HepG2 (cell line): ENCODE results near the gene IPPK. TPM values are rescaled to one million over a fixed set of nuclear protein-coding genes. Genes with fewer than 3 reads are reported as not detected.

Source experiments
- ATAC-seq: fragments of 200-7000 bp; cut with Tn5 transposase; 3 replicates; pipeline ENCODE4 v1.9.1; 2020; ENCODE audit warnings: mild to moderate bottlenecking, moderate library complexity
- BruUV-seq: library from RNA; stranded (reverse); fragments of 400-500 nt; replicated peaks from 2 replicates; lab custom pipeline; 2021; lab: Mats Ljungman, UMichigan
- CTCF ChIA-PET: fragments of 300-600 bp; formaldehyde crosslinking; extraction: SDS; loops from one replicate; lab custom pipeline; 2021; ENCODE audit warnings: low total read pairs, inconsistent platforms, low intra/inter-chr PET ratio; lab: Yijun Ruan, JAX
- POLR2A ChIA-PET: fragments of 350-600 bp; sonication (Branson Sonifier 250); formaldehyde crosslinking; loops from one replicate; lab custom pipeline; 2020; ENCODE audit warnings: antibody characterized with exemption, inconsistent platforms; lab: Yijun Ruan, JAX
- DNase-seq: peaks from one replicate; pipeline ENCODE4 v3.0.0-alpha.2; 2015; ENCODE audit warnings: low spot score
- FAIRE-seq: peaks from 3 replicates; lab custom pipeline; 2011; peaks lifted over from hg19 to GRCh38; lab: Jason Lieb, UNC
- H2AFZ ChIP-seq: one replicate; pipeline ENCODE4 v1.6.1; 2011; ENCODE audit warnings: low read length, inconsistent platforms
- H3K27ac ChIP-seq: fragments of 300-600 bp; 3 replicates; pipeline ENCODE4 v1.8.0; 2011; ENCODE audit warnings: mixed run types, mild to moderate bottlenecking, mixed read lengths, low read length, inconsistent platforms; ENCODE audit not compliant: insufficient read depth; ENCODE audit errors: extremely low read length
- H3K27me3 ChIP-seq, 2 experiments: fragments of 200-600 bp in 1 of 2; 2 replicates in 1 of 2; 3 replicates in 1 of 2; pipeline versions ENCODE4 v1.6.0 to v1.8.0; 2011; ENCODE audit warnings: low read length in 2 of 2, mild to moderate bottlenecking in 2 of 2, moderate library complexity in 2 of 2, inconsistent platforms in 1 of 2; ENCODE audit not compliant: insufficient read depth in 2 of 2, control insufficient read depth in 1 of 2
- H3K36me3 ChIP-seq, 2 experiments: fragments of 200-600 bp in 1 of 2; replicated peaks in 1 of 2; 2 replicates in 1 of 2; 3 replicates in 1 of 2; pipeline versions ENCODE4 v1.5.1 to v1.8.0; 2011; ENCODE audit warnings: low read length in 2 of 2, inconsistent platforms in 1 of 2; ENCODE audit not compliant: insufficient read depth in 2 of 2, control insufficient read depth in 1 of 2
- H3K4me1 ChIP-seq: 2 replicates; pipeline ENCODE4 v1.5.1; 2012; ENCODE audit warnings: low read length, inconsistent platforms; ENCODE audit not compliant: insufficient read depth
- H3K4me2 ChIP-seq: 2 replicates; pipeline ENCODE4 v1.6.0; 2011; ENCODE audit warnings: low read depth, low read length, inconsistent platforms
- H3K4me3 ChIP-seq, 3 experiments: fragments of 200-600 bp in 1 of 3; sonication (generic), shearing (Covaris generic) in 1 of 3; replicated peaks in 1 of 3; 2 replicates each; pipeline ENCODE4 v1.5.1; 2011 to 2016; ENCODE audit warnings: low read length in 3 of 3, inconsistent platforms in 2 of 3, low read depth in 2 of 3, mild to moderate bottlenecking in 2 of 3, control low read depth in 1 of 3, mixed read lengths in 1 of 3; ENCODE audit not compliant: insufficient read depth in 1 of 3
- H3K79me2 ChIP-seq: one replicate; pipeline ENCODE4 v1.6.1; 2011; ENCODE audit warnings: low read length, inconsistent platforms; ENCODE audit not compliant: insufficient read depth
- H3K9ac ChIP-seq: 2 replicates; pipeline ENCODE4 v1.6.0; 2011; ENCODE audit warnings: mild to moderate bottlenecking, low read depth, low read length, inconsistent platforms; ENCODE audit not compliant: insufficient read depth
- H3K9me3 ChIP-seq: 2 replicates; pipeline ENCODE4 v1.5.1; 2012; ENCODE audit warnings: mild to moderate bottlenecking, low read length
- H4K20me1 ChIP-seq: 2 replicates; pipeline ENCODE4 v1.6.0; 2011; ENCODE audit warnings: inconsistent platforms, mild to moderate bottlenecking, low read length, moderate library complexity; ENCODE audit not compliant: insufficient read depth
- FOXK1 ChIP-seq: sonication (generic); formaldehyde crosslinking; IDR thresholded peaks from 2 replicates; pipeline ENCODE4 v1.4.0; 2020; ENCODE audit warnings: low read depth, missing genetic modification reagents, borderline replicate concordance
- KLF12 ChIP-seq: sonication (generic); formaldehyde crosslinking; IDR thresholded peaks from 2 replicates; pipeline ENCODE4 v1.4.0; 2020; ENCODE audit warnings: missing genetic modification reagents, borderline replicate concordance
- ZC3H13 ChIP-seq: sonication (generic); formaldehyde crosslinking; IDR thresholded peaks from 2 replicates; pipeline ENCODE4 v1.8.1; 2023; ENCODE audit warnings: mild to moderate bottlenecking, missing genetic modification reagents, moderate library complexity
- ZFP90 ChIP-seq: sonication (generic); formaldehyde crosslinking; IDR thresholded peaks from 2 replicates; pipeline ENCODE4 v1.8.0; 2022; ENCODE audit warnings: missing genetic modification reagents, mild to moderate bottlenecking, inconsistent platforms, borderline replicate concordance
- WGBS: methylation state at CpG from one replicate; pipeline ENCODE4 v1.1.6; 2017; ENCODE audit warnings: low lambda C conversion rate; 5-methylcytosine and 5-hydroxymethylcytosine counted together
- in situ Hi-C: cut with HindIII; loops from 2 replicates; pipeline ENCODE4 v1.10.0; 2017; ENCODE audit warnings: low pct_unique_long_range_greater_than_20kb; ENCODE audit not compliant: extremely low pct_ligation_motif_present
- intact Hi-C: fragments of 100-400 bp; cut with micrococcal nuclease; formaldehyde crosslinking; loops from one replicate; pipeline ENCODE4 v1.10.0; 2022; ENCODE audit not compliant: unreplicated experiment
- polyA plus RNA-seq, 8 experiments: library from polyadenylated mRNA; depleted of rRNA in 3 of 8; stranded (reverse) in 7 of 8; unstranded in 1 of 8; fragments of >200 nt; fragmentation: Illumina TruSeq in 4 of 8; extraction: Trizol in 4 of 8; gene quantifications; 2 replicates each; pipeline versions ENCODE4 v1.2.1 to v1.2.3, GENCODE V29; 2011 to 2016; ENCODE audit warnings: low read depth in 4 of 8, missing spikeins in 1 of 8, mixed read lengths in 1 of 8; ENCODE audit not compliant: insufficient read depth in 1 of 8
- total RNA-seq, 5 experiments: library from RNA; depleted of rRNA; stranded (reverse); fragments of >200 nt; fragmentation: Illumina TruSeq; extraction: Trizol; gene quantifications; 2 replicates each; pipeline ENCODE4 v1.2.3, GENCODE V29; 2016; ENCODE audit warnings: low read depth in 1 of 5
- TF ChIP-seq, protein P1 (sequence below): sonication (generic); formaldehyde crosslinking; IDR thresholded peaks from 2 replicates; pipeline ENCODE4 v1.4.0; 2020; ENCODE audit warnings: mild to moderate bottlenecking, missing genetic modification reagents, borderline replicate concordance
- TF ChIP-seq, protein P2 (sequence below): sonication (generic); formaldehyde crosslinking; IDR thresholded peaks from 2 replicates; pipeline ENCODE4 v1.8.0; 2022; ENCODE audit warnings: mild to moderate bottlenecking, missing genetic modification reagents; ENCODE audit not compliant: insufficient replicate concordance
- TF ChIP-seq, protein P3 (sequence below): sonication (generic); formaldehyde crosslinking; IDR thresholded peaks from 2 replicates; pipeline ENCODE4 v1.4.0; 2020; ENCODE audit warnings: missing genetic modification reagents

The IPPK gene
- total and polyA plus RNA-seq, 2 of the 13 experiments (the other 11 are each of a cell fraction or from before 2014, with no cell fraction given): 9.9 to 14.1 TPM

DNA sequence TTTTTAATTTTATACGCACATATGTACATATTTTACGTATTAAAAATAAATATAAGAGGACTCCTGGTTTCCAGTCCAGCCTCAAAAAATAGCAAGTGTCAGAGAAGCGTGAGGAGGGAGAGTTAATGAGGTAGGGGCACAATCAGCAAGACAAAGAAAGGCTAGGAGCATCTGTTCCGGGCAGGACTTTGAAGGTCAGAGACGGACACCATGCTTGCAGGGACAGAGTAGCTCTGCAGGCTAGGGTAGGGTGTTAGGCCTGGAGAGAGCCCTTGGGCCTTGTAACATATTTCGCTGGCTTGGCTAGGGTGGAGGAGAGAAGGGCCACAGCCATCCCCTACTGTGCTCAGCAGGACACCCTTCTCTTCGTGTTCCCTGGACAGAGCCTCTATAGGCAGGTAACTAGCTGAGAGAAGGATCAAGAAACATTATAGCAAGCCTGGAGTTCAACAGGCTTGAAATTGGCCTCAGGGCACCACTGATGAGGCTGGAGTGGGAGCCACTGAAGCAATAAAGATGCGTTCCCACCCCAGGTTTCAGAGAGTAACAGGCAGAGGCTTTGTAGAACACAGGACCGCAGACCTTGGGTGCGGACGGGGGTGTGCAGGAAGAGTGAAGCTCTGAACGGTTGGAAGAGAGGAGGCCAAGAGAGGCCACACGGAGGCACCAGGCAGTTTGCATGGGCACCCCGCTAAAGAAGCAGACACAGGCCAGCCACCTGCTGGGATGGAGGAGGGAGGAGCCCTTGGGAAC, 9.7 kb upstream of the IPPK start:
- BruUV-seq: no TSS peak
- Histone ChIP-seq H3K79me2 (no peaks in the 10 kb centered on the region), H3K27ac (no peak overlapping the region), H4K20me1 (no peaks in the 10 kb centered on the region), H3K9ac (no peak overlapping the region), H3K36me3 (no peaks in the 10 kb centered on the region), H3K4me1 (peaks cover 5% of the 10 kb centered on the region; the same call in 1 of the 2 replicates), H2AFZ (no peak overlapping the region), H3K4me3 (no peak overlapping the region), H3K4me2 (peak overlapping the region; percentile 35; the same call in 1 of the 2 replicates), H3K9me3 (no peaks in the 10 kb centered on the region), H3K27me3 (peaks cover 3 to 7% of the 10 kb centered on the region in 2 experiments; a peak in 2 of 5 replicates)
- ATAC-seq: peak; percentile 52
- DNase-seq: no peak
- ChIA-PET CTCF (no interaction called here), POLR2A (interaction anchor here (2.2 kb wide), 1 partner anchor 9 kb away, joined by 9 read pairs; no protein-coding TSS in a partner anchor)
- in situ Hi-C loops (no loop called here), intact Hi-C loops (no loop called here)
- WGBS: 49% methylated on average over 12 of the region's 14 CpGs
- TF ChIP-seq FOXK1 (CRISPR knock-in tag) (no peak), KLF12 (CRISPR knock-in tag) (no peak), ZC3H13 (no peak), ZFP90 (CRISPR knock-in tag) (no peak)
- TF ChIP-seq, protein P1, sequence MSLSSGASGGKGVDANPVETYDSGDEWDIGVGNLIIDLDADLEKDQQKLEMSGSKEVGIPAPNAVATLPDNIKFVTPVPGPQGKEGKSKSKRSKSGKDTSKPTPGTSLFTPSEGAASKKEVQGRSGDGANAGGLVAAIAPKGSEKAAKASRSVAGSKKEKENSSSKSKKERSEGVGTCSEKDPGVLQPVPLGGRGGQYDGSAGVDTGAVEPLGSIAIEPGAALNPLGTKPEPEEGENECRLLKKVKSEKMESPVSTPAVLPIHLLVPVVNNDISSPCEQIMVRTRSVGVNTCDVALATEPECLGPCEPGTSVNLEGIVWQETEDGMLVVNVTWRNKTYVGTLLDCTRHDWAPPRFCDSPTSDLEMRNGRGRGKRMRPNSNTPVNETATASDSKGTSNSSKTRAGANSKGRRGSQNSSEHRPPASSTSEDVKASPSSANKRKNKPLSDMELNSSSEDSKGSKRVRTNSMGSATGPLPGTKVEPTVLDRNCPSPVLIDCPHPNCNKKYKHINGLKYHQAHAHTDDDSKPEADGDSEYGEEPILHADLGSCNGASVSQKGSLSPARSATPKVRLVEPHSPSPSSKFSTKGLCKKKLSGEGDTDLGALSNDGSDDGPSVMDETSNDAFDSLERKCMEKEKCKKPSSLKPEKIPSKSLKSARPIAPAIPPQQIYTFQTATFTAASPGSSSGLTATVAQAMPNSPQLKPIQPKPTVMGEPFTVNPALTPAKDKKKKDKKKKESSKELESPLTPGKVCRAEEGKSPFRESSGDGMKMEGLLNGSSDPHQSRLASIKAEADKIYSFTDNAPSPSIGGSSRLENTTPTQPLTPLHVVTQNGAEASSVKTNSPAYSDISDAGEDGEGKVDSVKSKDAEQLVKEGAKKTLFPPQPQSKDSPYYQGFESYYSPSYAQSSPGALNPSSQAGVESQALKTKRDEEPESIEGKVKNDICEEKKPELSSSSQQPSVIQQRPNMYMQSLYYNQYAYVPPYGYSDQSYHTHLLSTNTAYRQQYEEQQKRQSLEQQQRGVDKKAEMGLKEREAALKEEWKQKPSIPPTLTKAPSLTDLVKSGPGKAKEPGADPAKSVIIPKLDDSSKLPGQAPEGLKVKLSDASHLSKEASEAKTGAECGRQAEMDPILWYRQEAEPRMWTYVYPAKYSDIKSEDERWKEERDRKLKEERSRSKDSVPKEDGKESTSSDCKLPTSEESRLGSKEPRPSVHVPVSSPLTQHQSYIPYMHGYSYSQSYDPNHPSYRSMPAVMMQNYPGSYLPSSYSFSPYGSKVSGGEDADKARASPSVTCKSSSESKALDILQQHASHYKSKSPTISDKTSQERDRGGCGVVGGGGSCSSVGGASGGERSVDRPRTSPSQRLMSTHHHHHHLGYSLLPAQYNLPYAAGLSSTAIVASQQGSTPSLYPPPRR (CRISPR knock-in tag): no peak
- TF ChIP-seq, protein P2, sequence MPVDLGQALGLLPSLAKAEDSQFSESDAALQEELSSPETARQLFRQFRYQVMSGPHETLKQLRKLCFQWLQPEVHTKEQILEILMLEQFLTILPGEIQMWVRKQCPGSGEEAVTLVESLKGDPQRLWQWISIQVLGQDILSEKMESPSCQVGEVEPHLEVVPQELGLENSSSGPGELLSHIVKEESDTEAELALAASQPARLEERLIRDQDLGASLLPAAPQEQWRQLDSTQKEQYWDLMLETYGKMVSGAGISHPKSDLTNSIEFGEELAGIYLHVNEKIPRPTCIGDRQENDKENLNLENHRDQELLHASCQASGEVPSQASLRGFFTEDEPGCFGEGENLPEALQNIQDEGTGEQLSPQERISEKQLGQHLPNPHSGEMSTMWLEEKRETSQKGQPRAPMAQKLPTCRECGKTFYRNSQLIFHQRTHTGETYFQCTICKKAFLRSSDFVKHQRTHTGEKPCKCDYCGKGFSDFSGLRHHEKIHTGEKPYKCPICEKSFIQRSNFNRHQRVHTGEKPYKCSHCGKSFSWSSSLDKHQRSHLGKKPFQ (CRISPR knock-in tag): no peak
- TF ChIP-seq, protein P3, sequence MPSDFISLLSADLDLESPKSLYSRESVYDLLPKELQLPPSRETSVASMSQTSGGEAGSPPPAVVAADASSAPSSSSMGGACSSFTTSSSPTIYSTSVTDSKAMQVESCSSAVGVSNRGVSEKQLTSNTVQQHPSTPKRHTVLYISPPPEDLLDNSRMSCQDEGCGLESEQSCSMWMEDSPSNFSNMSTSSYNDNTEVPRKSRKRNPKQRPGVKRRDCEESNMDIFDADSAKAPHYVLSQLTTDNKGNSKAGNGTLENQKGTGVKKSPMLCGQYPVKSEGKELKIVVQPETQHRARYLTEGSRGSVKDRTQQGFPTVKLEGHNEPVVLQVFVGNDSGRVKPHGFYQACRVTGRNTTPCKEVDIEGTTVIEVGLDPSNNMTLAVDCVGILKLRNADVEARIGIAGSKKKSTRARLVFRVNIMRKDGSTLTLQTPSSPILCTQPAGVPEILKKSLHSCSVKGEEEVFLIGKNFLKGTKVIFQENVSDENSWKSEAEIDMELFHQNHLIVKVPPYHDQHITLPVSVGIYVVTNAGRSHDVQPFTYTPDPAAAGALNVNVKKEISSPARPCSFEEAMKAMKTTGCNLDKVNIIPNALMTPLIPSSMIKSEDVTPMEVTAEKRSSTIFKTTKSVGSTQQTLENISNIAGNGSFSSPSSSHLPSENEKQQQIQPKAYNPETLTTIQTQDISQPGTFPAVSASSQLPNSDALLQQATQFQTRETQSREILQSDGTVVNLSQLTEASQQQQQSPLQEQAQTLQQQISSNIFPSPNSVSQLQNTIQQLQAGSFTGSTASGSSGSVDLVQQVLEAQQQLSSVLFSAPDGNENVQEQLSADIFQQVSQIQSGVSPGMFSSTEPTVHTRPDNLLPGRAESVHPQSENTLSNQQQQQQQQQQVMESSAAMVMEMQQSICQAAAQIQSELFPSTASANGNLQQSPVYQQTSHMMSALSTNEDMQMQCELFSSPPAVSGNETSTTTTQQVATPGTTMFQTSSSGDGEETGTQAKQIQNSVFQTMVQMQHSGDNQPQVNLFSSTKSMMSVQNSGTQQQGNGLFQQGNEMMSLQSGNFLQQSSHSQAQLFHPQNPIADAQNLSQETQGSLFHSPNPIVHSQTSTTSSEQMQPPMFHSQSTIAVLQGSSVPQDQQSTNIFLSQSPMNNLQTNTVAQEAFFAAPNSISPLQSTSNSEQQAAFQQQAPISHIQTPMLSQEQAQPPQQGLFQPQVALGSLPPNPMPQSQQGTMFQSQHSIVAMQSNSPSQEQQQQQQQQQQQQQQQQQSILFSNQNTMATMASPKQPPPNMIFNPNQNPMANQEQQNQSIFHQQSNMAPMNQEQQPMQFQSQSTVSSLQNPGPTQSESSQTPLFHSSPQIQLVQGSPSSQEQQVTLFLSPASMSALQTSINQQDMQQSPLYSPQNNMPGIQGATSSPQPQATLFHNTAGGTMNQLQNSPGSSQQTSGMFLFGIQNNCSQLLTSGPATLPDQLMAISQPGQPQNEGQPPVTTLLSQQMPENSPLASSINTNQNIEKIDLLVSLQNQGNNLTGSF (CRISPR knock-in tag): no peak
- FAIRE-seq: no peak
